HG02588 (cell line): ENCODE results near the gene FETUB.
"Not testable (repeated sequence)": the region's sequence is repeated elsewhere in the genome, so short reads cannot be mapped to it uniquely, and the experiment has no call there.

Experiments used
- ATAC-seq: cut with Tn5 transposase; IDR thresholded peaks from one replicate; pipeline ENCODE4 v1.9.1; 2021; ENCODE audit warnings: mild to moderate bottlenecking, moderate library complexity; ENCODE audit not compliant: unreplicated experiment

FETUB gene

DNA sequence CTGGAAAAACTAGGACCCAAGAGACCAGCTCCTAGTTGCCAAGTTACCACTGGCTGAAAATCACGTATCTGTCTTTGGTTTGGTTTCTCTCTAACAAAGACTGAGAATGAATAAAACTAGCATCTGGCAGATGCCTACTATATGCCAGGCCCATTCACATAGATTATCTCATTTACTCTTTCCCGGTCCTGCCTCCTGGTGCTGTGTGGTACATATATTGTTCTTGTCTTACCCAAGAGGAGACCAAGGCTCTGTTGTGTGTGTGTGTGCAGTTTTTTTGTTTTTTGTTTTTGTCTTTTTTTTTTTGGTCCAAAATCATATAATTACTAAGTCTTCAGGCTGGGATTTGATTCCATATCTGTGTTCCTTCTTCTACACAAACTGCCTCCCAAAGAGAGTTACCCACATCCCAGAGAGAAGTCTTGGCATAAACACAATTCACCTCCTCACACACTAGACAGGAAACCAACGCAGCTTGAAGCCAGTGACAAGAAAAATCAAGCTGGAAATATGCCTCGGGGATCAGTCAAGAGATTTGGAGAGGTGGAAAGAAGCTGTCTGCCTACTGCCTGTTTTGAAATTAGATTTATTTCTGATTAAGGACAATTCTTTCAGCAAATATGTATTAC, 26.4 kb upstream of the FETUB start:
- ATAC-seq = no peak

DNA sequence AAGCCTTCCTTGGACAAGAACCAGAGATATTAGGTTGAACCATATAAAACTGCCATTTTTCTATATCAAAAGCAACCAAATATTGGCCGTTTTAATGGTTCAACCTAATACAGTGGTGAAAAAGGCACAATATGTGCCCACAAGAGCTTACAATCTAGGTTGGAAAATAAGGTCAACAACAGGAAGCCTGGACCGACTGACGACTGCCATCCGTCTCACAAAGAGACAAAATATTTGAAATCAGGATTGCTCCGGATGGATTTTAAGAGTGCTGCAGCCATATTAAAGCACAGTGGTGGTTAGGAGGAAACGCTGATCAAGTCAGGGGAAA, 26.0 kb upstream of the FETUB start:
- no peak for ATAC-seq

DNA sequence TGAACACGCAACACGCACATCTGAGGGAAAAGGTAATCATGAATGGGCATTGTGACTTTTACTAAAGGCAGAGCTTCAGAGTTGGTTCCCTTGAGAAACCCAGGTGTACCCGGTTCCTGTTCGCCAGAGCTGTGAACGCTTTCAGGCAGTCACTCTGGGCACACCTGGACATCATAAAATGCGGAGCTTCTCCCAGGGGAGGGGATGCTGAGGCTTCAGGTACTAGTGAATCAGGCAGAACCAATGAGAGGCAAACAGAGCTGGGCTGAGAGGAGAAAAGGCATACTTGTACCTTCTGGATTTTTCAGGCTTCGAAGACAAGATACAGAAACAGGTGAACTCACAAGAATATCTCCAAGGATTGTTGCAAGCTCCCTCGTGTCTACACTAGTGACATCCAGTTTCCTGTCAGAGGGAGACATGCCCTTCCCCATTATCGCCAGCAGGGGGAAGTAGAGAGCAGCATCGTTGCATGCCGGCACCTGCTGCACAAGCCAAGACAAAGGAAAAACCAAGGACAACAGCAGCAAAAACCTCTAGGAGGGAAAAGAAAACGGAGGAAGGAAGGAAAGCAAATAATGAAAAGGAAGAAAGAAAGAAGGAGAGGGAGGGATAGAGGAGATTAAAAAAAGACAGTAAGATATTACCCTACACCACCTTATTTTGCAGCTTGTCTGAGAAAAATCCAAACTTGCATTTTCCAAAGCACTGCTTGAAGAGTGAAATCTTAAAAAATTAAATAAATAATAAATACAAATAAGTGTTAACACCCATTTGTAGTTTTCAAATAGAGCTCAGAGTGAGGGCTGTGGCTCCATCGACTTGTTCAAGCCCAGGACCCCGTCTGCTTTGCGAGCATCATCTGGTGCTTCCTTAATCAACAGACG, 25.4 kb upstream of the FETUB start:
- no peak for ATAC-seq

DNA sequence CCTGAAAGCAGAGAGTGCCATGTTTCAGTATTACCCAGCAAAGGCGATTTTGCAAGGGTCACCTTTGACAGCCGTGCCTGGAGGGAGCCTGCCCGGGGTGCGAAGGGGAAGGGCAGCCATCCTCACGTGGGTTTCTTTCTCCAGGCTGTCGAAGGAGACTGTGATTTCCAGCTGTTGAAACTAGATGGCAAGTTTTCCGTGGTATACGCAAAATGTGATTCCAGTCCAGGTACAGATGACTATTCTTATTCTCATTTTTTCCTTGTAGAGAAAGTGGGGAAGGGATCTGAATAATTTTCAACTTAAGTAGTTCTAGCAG, 23.9 kb upstream of the FETUB start:
- ATAC-seq = no peak

DNA sequence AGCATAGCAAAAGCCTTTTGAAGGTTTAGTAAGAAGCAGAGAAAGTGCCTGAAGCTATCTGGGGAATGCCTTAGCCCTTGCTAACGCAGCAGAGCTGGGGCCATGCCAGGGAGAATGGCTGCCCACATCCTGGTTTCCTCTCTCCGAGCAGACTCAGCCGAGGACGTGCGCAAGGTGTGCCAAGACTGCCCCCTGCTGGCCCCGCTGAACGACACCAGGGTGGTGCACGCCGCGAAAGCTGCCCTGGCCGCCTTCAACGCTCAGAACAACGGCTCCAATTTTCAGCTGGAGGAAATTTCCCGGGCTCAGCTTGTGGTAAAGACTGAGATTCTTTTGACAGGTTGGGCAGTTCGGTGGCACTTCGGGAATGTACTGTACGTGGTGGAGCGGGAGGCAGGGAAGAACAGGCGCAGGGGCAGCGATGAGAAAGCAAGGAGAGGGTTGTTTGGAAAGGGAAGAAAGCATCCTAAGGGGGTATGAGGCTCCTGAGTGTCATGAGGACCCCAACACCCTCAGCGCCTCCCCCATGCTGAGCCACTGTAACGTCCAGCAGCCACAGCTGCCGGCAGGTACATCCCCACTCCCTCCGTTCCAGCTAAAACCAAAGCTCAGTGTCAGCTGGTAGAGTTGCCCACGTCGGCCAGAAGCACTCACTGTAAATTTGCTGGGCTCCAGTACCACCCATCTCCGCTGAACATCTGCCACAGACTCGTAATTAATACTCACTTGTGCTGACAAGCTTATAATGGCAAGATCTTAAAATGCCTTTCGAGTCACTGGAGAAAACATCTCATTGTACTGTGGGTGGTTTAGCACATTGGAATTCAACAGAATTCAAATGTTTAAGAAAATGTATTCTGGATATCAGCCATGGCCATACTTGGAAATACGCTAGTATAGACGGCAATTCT, 22.9 kb upstream of the FETUB start:
- peak; percentile 88 for ATAC-seq

DNA sequence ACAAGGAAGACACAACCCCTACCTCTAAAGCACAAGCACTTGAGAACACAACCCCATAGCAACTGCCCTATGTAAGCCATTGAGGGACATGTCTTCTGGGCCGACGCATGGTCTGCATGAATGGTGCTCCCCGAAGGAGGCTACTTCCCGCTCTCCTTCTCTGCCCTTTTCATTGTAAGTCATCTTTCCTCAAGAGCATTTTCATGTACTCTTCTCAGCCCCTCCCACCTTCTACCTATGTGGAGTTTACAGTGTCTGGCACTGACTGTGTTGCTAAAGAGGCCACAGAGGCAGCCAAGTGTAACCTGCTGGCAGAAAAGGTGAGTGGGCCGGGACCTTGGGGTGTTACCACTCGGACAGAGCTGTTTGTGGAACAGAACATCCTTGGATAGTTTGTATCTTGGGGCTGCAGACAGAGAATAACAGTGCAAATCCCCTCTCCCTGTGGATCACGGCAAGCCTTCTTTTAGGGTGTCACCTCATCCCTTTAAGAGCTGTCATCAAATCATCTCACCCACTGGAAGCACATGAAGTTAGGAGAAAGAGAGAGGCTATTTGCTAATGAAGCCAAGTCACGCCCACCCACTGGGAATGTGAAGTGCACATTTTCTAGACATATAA, 21.8 kb upstream of the FETUB start:
- ATAC-seq = no peak

DNA sequence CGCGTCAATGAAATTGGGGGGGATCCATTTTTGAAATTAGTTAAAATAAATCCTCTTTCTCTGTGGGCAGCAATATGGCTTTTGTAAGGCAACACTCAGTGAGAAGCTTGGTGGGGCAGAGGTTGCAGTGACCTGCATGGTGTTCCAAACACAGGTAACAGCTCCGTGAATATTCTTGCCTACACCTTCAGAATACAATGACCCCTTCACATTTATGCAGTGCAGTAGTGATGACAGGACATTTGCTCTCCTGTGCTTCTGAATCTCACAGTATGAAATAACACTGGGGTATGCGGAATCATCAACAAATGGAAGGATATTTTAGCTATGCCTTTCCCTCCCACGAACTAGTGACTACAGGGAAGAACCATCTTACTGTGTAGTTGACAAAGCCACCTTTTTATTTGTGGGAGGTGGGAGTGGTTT, 20.4 kb upstream of the FETUB start:
- no peak for ATAC-seq

DNA sequence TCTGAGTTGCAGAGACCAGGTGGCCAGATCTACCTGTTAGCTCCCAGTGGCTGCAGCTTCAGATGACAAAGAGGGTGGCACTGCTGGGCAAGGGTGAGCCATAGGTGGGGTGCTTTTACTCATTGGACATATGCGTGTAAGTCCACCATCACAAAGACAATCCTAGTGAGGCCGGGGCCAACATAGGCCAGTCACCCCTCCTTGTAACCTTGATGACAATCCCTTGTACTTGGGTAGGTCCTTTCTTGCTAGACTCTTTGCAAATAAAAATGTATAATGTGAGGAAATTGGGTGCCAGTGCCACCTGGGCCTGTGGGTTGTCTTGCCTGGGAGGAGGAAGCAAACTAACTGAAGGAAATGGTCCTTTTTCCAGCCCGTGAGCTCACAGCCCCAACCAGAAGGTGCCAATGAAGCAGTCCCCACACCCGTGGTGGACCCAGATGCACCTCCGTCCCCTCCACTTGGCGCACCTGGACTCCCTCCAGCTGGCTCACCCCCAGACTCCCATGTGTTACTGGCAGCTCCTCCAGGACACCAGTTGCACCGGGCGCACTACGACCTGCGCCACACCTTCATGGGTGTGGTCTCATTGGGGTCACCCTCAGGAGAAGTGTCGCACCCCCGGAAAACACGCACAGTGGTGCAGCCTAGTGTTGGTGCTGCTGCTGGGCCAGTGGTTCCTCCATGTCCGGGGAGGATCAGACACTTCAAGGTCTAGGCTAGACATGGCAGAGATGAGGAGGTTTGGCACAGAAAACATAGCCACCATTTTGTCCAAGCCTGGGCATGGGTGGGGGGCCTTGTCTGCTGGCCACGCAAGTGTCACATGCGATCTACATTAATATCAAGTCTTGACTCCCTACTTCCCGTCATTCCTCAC, 19.7 kb upstream of the FETUB start:
- no peak for ATAC-seq

DNA sequence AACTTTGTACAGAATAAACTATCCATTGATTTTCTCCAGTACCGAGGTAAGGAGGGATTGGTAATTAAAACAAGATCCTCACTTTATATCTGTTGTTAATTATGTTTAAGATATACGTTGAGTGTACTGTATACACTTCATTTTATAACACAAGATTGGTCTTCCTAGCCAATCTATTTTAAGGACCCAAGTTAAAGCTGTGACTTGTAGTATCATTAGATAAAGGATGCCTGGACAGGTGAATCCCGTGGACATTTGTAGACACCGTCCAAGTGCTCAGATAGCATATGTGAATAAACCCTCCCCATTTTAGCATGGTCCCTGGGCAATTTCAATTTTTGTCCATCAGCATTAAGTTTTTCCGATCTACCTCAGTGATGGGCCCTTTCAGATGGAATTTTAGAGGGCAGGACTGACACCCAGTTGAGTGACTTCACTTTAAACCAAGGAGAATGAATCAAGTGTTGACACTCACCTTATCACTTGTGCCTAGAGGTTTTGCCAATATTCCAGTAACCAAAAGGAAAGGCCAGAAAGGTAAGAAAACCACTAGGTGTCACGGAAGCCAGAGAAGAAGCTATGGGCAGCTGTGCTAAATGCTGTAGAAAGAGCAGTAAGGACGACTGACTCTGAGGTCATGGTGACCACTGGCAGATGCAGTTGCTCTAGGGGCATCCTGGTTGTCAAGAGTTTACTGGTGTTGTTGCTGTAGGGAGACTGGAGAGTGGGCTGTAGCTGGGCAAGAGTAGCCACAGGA, 18.1 kb upstream of the FETUB start:
- ATAC-seq = no peak

DNA sequence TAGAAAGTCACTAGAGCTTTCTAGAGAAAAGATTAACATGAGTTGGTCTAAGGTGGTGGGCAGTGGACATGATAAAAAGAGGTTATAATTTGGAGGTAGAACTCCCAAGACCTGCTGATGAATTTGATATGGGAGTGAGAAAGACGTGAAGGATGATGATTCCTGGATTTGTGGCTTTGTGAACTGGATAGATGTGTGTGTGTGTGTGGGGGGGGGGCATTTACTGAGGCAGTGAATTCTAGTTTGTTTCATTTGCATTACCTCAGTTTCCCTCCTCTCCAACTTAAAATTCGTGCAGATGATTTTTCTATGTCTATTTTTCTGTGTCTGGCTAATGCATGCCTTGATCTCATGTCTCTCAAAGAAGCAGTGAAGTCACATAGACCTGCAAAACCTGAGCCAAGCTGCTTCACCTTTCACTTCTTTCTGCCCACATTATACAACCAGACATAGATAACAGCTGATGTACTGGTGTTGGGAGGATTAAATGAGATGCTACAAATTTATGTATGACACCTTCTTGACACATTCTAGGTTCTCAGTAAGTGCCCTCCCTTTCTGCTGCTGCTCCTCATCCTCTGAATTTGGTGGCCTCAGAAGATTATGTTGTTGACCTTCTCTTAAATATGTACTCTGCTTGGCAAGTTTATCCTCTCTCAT, 17.4 kb upstream of the FETUB start:
- ATAC-seq = no peak

DNA sequence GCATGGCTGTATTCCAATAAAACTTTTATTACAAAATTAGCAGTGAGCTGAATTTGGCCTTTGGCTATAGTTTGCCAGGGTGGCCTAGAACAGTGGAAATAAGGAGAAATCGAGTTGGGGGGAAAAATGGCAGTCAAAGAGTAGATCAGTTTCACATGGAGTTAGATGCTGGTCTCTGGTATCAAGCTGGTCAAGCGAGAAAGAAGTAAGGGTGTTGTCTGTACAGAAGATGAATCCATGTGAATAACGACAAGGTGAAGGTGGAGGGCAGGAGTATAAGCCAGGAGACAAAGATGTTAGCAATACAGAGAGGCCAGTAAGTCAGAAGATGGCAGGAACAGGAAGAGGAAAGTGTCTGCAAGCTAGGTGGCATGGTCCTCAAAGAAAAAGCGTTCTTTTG, 15.6 kb upstream of the FETUB start:
- no peak for ATAC-seq

DNA sequence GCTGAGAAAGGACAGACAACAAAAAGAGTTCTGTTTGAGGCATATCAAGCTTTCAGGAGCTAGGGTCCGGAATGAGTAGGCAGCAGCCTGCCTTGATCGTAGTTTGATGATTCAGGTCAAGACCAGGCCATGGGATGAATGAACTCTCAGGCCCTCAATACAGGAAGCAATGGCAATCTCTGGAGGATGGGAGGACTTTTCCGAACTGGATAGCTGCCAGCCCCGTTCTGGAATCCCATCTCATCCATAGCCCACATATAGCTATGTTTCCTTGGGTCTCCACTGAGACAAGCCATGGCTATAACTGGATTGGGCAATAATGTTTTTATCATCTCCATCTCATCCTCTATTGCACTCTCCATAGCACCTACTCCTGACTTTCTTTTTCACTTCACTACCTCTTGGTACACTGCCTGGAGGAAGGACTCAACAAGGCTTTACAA, 14.6 kb upstream of the FETUB start:
- ATAC-seq = no peak

DNA sequence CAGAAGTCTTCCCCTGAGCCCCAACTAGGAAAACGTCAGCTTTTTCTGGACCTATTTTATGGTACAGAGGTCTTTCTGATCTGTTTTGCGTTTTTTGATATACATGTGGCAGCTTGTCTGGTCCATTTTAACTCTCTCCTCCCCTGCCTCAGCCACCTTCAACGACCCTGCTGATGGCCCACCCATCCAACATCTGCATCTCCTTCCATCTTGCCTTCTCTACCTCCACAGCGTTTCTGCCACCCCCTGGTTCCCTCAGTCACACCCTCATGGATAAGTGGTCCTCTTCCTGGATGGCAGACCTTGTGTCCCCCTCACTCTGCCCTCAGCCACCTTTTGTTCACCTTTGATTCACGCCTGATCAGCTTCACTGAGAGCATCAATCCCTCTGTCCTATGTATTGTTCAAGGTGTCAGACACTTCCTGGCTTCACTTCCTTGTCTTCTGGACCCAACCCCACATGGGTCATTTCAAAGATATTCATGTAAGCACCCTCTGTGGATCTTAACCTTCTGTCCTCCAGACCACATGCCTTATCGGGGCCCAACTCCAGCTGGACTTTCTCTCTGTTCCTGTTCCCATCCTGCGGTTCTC, 13.8 kb upstream of the FETUB start:
- ATAC-seq = no peak

DNA sequence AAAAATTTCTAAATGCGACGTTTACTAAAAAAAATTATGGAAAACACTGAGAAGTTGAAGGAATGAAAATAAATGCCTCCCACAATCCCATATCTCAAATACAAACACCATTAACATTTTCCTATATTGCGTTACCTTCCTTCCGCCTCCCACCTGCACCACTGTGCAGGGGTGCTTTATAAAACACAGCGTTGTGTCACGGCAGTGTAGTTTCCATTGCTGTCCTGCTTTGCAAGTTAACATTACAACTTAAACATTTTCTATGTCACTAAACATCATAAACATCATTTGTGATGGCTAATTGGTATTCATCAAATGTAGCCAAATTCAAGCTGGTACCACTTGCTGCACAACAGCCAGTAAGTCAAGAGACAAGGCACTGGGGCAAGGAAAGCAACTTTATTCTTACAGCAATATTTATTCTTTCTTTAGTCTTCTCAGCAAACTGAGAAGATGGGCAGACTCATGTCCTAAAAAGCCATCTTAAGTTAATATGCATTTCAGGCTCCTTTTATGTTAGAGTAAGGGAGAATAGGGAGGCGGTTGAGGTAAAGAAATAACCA, 12.3 kb upstream of the FETUB start:
- no peak for ATAC-seq

DNA sequence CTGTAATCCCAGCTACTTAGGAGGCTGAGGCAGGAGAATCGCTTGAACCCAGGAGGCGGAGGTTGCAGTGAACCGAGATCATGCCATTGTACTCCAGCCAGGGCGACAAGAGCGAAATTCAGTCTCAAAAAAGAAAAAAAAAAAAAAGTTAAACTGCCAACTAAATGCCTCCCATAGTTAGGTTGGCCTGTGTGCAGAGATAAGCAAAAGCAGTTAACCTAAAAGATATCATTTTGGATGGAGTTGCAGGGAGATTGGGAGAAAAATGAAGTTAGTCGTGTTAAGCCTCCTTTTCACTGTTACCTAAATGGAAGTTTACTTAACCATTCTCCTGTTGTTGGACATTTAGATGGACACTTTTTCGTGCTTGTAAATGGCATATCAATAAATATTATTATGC, 11.4 kb upstream of the FETUB start:
- no peak for ATAC-seq

DNA sequence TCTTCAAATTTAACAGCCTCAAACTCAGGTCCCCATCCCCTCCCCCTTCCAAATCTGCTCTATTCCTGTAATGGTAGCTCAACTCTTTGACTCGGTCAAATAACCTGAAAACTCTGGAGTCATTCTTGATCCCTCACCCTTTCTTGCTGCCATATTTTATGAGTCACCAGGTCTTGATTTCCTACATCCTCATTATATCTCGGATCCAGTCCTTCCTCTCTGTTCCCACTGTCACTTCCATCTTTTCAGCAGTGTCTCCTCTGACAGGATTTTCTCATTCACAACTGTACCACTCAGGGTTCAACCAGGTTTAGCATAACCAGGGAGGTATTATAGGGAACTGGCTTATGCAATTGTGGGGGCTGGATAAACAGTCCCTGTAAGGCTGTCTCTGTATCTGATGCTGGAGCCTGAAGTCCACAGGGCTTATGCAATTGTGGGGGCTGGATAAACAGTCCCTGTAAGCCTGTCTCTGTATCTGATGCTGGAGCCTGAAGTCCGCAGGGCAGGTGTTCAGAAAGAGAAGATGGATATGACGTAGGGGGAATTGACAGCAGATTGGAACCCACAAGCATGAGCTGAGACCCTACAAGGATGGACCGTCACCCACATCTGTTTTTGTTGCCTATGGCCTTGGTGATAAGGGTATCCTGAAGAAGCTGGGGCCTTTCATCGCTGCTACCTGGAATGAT, 9.1 kb upstream of the FETUB start:
- ATAC-seq = no peak

DNA sequence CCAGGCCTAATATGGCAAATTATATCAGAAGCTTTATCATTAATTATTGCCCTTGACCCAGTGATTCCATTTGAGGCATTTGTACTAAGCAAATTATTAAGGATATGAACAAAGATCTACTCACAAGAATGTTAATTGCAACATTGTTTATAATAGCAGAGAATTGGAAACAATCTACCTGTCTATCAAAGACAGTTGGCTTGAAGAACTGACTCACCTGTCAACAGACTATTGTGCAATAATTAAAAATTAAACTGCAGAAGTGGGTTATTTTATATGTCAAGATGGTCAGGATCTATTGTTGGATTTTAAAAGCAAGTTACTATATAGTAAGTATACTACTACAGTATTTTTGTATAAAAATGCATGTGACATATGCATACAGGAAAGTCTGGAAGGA, 6.7 kb upstream of the FETUB start:
- ATAC-seq = no peak

DNA sequence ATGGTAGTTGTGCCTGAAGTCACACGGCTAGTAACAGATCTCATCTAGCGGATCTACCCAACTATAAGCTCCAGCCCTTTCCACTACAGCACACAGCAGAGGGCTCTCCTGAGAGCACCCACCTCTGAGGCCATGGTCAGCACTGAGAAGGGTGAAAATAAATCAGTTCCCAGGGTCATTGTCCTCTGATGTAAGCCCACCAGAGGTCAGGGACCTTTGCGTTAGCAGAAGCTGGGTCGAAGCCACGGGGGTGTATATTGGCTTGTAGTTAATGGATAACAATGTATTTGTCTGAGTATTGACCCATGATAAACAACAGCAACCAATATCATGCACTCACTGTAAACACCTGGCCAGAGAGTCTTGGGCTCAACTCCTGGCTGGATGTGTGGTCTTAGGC, 6.0 kb upstream of the FETUB start:
- not testable (repeated sequence) for ATAC-seq
